Cardiac muscle cell (in vitro differentiated cells and primary cell): ENCODE results near the gene KCNS3. TPM values are rescaled to one million over a fixed set of nuclear protein-coding genes. Genes with fewer than 3 reads are reported as not detected.
"Not testable (repeated sequence)": the region's sequence is repeated elsewhere in the genome, so short reads cannot be mapped to it uniquely, and the experiment has no call there.

Experiments
- DNase-seq, 2 donors: peaks; one replicate each; pipeline versions ENCODE4 v3.0.0 to v3.0.0-alpha.2; 2010 to 2017; ENCODE audit warnings: low read depth in 1 of 2, low spot score in 1 of 2
- H3K27ac ChIP-seq: fragments of 200-600 bp; sonication (generic); 2 replicates; pipeline ENCODE4 v1.5.1; 2016
- H3K27me3 ChIP-seq: fragments of 200-600 bp; sonication (generic); 2 replicates; pipeline ENCODE4 v1.6.0; 2016; ENCODE audit warnings: control low read depth
- H3K36me3 ChIP-seq: fragments of 200-600 bp; sonication (generic); 2 replicates; pipeline ENCODE4 v1.5.1; 2016; ENCODE audit warnings: control low read depth
- H3K4me1 ChIP-seq: fragments of 200-600 bp; sonication (generic); 2 replicates; pipeline ENCODE4 v1.8.1; 2017; ENCODE audit warnings: low read depth, mild to moderate bottlenecking, mixed run types
- H3K4me3 ChIP-seq: fragments of 200-600 bp; sonication (generic); 2 replicates; pipeline ENCODE4 v1.5.1; 2016; ENCODE audit warnings: mild to moderate bottlenecking
- H3K9me3 ChIP-seq: fragments of 200-600 bp; sonication (generic); 2 replicates; pipeline ENCODE4 v1.5.1; 2017; ENCODE audit warnings: low read depth, mild to moderate bottlenecking, control low read depth
- polyA plus RNA-seq: library from polyadenylated mRNA; unstranded; fragments of >200 nt; fragmentation: Nextera tagmentation; extraction: Ambion mirVana; gene quantifications from 2 replicates; pipeline ENCODE4 v1.2.1, GENCODE V29; 2016
- total RNA-seq: library from RNA; depleted of rRNA; stranded (reverse); fragments of >200 nt; gene quantifications from 2 replicates; pipeline ENCODE4 v1.2.3, GENCODE V29; 2016
- TF ChIP-seq, protein P1 (sequence below): IDR thresholded peaks from 2 replicates; pipeline ENCODE4 v1.5.1; 2012; ENCODE audit warnings: low read depth, mild to moderate bottlenecking, low read length

Gene KCNS3
- total and polyA plus RNA-seq, 2 experiments from 2014 or later: 3.7 to 10.5 TPM

- H3K36me3 ChIP-seq: no peaks in the 10 kb centered on the region
- TF ChIP-seq, protein P1, sequence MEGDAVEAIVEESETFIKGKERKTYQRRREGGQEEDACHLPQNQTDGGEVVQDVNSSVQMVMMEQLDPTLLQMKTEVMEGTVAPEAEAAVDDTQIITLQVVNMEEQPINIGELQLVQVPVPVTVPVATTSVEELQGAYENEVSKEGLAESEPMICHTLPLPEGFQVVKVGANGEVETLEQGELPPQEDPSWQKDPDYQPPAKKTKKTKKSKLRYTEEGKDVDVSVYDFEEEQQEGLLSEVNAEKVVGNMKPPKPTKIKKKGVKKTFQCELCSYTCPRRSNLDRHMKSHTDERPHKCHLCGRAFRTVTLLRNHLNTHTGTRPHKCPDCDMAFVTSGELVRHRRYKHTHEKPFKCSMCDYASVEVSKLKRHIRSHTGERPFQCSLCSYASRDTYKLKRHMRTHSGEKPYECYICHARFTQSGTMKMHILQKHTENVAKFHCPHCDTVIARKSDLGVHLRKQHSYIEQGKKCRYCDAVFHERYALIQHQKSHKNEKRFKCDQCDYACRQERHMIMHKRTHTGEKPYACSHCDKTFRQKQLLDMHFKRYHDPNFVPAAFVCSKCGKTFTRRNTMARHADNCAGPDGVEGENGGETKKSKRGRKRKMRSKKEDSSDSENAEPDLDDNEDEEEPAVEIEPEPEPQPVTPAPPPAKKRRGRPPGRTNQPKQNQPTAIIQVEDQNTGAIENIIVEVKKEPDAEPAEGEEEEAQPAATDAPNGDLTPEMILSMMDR: no peak
- no peak overlapping the region for H3K4me3 ChIP-seq
- no peak for DNase-seq
- no peaks in the 10 kb centered on the region for H3K9me3 ChIP-seq
- H3K27me3 ChIP-seq: no peaks in the 10 kb centered on the region
- H3K4me1 ChIP-seq: no peaks in the 10 kb centered on the region
- H3K27ac ChIP-seq: no peak overlapping the region
Measured at GRCh38 chr2:17959356-17959755, 80.9 kb downstream of the KCNS3 start.

DNA sequence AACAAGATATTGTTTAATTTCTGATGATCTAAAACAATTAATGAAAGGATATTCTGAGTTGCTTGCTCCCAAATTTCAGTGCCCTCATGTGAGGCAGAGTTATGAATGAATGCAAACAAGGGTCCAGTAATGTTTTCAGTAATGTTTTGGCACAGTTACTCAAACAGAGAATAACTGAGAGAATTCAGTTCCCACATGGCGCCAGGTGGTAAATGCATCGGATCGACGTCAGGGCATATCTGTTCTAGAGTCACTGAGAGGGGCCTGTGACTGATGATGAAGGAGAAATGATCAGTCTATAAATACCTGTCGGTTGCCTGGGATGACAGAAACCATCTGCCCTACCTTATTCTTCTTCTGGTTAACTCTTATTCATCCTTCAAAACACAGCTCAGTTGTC, 81.4 kb downstream of the KCNS3 start:
- Histone ChIP-seq H3K36me3 (no peaks in the 10 kb centered on the region), H3K9me3 (no peaks in the 10 kb centered on the region), H3K4me1 (no peaks in the 10 kb centered on the region), H3K27me3 (no peaks in the 10 kb centered on the region), H3K4me3 (no peak overlapping the region), H3K27ac (no peak overlapping the region)
- TF ChIP-seq, protein P1: no peak
- no peak for DNase-seq

- Histone ChIP-seq H3K9me3 (no peaks in the 10 kb centered on the region), H3K4me3 (no peak overlapping the region), H3K4me1 (no peaks in the 10 kb centered on the region), H3K36me3 (no peaks in the 10 kb centered on the region), H3K27ac (no peak overlapping the region), H3K27me3 (no peaks in the 10 kb centered on the region)
- no peak for DNase-seq
- TF ChIP-seq, protein P1: no peak
Measured at GRCh38 chr2:17960925-17961324, 82.5 kb downstream of the KCNS3 start.

DNA sequence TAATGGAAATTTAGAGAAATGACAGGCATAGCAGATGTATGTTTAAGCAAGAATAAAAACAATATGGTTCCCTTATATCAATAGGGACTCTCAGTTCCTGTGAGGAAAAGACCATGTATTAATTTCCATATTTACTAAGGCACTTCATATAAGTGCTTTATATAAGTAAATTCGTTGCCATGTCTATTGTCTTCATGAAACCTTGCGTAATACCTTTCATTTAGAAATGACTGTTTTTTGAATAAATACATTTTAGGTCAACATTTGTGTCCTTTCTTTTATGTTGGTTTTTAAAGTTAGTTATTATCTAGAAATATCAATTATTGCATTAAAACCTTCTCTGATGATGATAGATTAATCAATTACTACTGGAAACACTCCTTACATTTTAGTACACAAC, 83.3 kb downstream of the KCNS3 start:
- no peak overlapping the region for H3K4me3 ChIP-seq
- TF ChIP-seq, protein P1: no peak
- H3K27ac ChIP-seq: no peak overlapping the region
- H3K36me3 ChIP-seq: no peaks in the 10 kb centered on the region
- no peaks in the 10 kb centered on the region for H3K27me3 ChIP-seq
- no peak for DNase-seq
- H3K4me1 ChIP-seq: no peaks in the 10 kb centered on the region
- no peaks in the 10 kb centered on the region for H3K9me3 ChIP-seq

- TF ChIP-seq, protein P1: no peak
- Histone ChIP-seq H3K27ac (no peak overlapping the region), H3K9me3 (no peaks in the 10 kb centered on the region), H3K4me3 (no peak overlapping the region), H3K36me3 (no peaks in the 10 kb centered on the region), H3K4me1 (no peaks in the 10 kb centered on the region), H3K27me3 (no peaks in the 10 kb centered on the region)
- DNase-seq: no peak
Measured at GRCh38 chr2:17962876-17963275, 84.4 kb downstream of the KCNS3 start.

DNA sequence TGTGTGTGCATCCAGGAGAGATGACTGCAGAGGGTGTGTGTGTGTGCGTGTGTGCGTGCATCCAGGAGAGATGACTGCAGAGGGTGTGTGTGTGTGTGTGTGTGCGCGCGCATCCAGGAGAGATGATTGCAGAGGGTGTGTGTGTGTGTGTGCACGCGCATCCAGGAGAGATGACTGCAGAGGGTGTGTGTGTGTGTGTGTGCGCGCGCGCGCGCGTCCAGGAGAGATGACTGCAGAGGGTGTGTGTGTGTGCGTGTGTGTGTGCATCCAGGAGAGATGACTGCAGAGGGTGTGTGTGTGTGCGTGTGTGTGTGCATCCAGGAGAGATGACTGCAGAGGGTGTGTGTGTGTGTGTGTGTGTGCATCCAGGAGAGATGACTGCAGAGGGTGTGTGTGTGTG, 85.1 kb downstream of the KCNS3 start:
- H3K27ac ChIP-seq, H3K4me1 ChIP-seq, H3K36me3 ChIP-seq, DNase-seq, H3K9me3 ChIP-seq, H3K4me3 ChIP-seq, H3K27me3 ChIP-seq: not testable (repeated sequence)
